GM12892 (cell line): Measurements from ENCODE around the gene MRGPRD.
"Not testable (repeated sequence)": the region's sequence is repeated elsewhere in the genome, so short reads cannot be mapped to it uniquely, and the experiment has no call there.

Experiments used
- DNase-seq: peaks from one replicate; pipeline ENCODE4 v3.0.0; 2011; ENCODE audit not compliant: insufficient read length
- FAIRE-seq: peaks from 2 replicates; lab custom pipeline; 2011; peaks lifted over from hg19 to GRCh38; lab: Jason Lieb, UNC
- POLR2A ChIP-seq: IDR thresholded peaks from 2 replicates; pipeline ENCODE4 v1.6.1; 2011; ENCODE audit warnings: low read depth, low read length, control low read depth
- POLR2AphosphoS5 ChIP-seq: IDR thresholded peaks from 2 replicates; pipeline ENCODE4 v1.6.1; 2011; ENCODE audit warnings: low read depth, low read length, control low read depth
- TAF1 ChIP-seq: IDR thresholded peaks from 2 replicates; pipeline ENCODE4 v1.6.1; 2011; ENCODE audit warnings: low read depth, mild to moderate bottlenecking, control low read depth, low read length, borderline replicate concordance

The MRGPRD gene

DNA sequence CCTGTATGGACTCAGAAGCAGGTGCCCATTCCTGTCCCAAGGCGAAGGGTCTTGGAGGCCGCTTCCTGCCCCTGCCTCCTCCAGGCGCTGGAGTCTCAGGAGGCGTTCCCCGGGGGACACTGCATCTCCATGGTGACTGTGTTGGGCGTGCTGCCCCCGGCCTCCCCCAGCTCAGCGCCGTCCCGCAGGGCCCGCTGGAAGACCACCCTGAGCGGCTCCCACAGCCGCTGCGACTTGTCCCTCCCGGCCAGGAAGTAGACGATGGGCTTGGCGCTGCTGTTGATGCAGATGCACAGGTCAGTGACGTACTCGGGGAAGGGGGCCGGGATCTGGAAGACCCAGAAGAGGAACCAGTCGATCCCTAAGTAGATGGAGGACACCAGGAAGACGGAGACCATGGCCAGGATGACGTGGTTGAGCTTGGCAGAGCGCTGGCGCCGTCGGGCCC lies 24.4 kb upstream of the MRGPRD start:
- DNase-seq (no peak), FAIRE-seq (no peak)

DNA sequence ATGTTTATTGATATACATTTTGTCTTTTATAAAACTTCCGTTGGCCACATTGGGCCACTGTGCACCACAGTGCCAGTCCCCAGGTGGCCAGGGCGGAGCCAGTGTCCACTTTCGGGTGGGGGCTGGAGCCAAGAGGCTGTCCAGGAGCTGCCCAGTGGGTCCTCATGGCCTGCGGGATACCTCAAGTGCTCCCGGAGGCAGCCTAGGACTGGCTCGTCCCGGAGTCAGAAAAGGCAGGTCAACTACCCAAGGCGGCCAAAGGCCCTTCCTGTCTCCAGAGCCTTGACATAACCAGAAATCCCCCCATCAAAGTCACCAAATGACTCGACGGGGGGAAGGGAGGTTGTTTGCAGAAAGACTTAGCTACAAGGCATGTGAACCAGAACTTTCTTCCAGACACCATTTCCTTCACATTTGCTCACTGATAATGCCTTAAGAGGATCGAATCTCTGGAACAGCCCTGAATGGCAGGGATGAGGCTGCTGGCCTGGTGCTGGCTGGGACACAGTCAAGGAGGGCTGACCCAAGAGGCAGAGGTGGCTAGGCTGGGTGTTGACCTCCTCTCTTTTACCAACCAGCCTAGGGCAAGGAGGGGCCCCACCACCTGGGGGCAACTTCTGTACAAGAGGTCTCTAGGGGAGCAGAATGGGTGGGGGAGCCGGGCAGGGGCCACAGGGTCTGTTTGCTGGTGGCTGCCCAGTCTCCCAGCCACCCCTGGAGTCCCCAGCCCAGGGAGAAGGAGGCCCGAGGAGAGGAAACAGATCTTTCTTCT lies 23.8 kb upstream of the MRGPRD start:
- TF ChIP-seq TAF1: no peak
- DNase-seq (peak; percentile 29), FAIRE-seq (no peak)

More for the DNA sequence above, 24.4 kb upstream of the MRGPRD start:
- no peak for TF ChIP-seq POLR2A
- no peak for TF ChIP-seq TAF1
- no peak for TF ChIP-seq POLR2AphosphoS5

GRCh38 chr11:69003866-69004367 lies 23.1 kb upstream of the MRGPRD start:
- no peak for FAIRE-seq
- DNase-seq: peak; percentile 11
- TF ChIP-seq POLR2A: no peak
- no peak for TF ChIP-seq TAF1
- no peak for TF ChIP-seq POLR2AphosphoS5

DNA sequence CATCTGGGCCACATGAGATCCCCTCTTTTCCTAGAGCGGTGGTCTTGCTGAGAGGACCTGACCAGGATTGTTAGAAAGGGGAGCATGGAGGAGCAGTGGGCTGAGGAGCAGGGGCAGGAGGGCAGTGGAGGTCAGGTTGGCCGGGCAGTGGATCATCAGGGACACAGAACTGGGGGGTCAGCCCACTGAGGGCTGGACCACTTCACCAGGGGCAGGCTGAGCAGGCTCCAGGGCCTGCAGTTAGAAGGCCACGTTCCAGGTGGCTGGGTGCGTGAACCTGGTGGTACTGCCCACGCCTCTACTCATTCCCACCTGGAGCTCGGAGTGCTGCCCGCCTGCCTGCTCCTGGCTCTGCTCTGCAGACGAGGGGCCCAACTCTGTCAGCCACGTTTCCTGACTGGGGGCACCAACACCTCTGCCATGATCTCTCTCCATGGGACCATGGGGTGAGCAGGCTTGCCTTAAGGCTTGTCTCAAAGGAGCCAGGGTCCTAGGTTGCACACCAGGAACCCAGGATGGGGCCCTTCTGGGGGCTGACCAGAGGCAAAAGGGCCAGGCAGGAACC lies 22.6 kb upstream of the MRGPRD start:
- no peak for FAIRE-seq
- peak; percentile 18 for DNase-seq

DNA sequence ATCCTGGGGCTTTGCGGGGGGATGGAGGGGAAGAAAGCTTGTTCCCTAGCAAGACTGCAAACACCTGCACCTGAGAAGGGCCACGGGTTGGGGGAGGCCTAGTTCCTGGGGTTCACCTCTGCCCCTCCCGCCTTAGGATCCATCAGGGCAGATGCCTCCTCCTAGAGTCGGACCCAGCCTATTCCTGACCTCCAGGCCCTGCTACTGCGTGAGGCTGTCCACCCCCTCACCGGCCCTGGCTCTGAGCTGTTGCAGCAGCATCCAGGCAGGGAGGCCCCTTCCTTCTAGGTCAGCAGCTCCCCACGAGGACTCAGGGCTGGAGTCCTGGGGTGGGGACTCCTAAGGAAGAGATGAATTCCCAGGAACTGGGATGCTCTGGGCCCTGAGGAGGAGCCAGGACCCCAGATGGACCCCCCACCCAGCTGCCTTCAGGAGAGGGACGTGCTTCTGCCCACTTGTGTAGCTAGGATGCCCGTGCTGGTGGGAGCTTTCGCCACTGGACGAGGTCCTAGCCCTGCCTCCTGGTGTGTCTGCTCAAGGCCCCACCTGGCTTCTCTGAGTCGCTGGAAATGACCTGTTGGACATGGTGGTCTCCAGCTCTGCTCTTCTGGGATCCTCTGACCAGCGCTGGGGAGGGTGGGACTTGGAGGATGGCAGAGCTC lies 21.9 kb upstream of the MRGPRD start:
- no peak for FAIRE-seq
- peak; percentile 1 for DNase-seq
- TF ChIP-seq POLR2A (no peak), TAF1 (no peak), POLR2AphosphoS5 (no peak)

More for the DNA sequence above, 22.6 kb upstream of the MRGPRD start:
- no peak for TF ChIP-seq POLR2AphosphoS5
- TF ChIP-seq TAF1: no peak
- no peak for TF ChIP-seq POLR2A

DNA sequence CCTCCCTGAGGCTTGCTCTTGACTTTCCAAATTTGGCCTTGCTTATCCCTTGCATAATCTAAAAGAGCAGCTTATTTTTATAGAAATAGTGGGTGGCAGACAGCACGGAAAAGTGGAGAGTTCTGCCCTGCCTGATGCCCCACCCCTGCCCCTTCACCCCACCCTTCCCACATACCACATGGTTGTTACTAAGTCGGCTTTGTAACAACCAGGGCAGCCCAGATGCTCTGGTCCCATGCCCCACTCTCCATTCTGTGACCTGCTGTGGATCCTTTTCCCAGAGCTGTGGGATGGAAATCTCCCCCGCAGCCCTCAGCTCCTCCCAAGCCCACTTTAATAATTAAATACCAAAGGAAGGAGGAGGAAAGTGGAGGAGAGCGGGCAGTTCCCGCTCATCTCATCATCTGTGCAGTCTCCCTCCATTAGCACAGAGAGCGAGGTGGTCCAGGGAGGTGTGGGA lies 21.4 kb upstream of the MRGPRD start:
- FAIRE-seq: no peak
- TF ChIP-seq POLR2AphosphoS5: no peak
- TF ChIP-seq POLR2A: no peak
- TF ChIP-seq TAF1: no peak
- DNase-seq: peak; percentile 2

DNA sequence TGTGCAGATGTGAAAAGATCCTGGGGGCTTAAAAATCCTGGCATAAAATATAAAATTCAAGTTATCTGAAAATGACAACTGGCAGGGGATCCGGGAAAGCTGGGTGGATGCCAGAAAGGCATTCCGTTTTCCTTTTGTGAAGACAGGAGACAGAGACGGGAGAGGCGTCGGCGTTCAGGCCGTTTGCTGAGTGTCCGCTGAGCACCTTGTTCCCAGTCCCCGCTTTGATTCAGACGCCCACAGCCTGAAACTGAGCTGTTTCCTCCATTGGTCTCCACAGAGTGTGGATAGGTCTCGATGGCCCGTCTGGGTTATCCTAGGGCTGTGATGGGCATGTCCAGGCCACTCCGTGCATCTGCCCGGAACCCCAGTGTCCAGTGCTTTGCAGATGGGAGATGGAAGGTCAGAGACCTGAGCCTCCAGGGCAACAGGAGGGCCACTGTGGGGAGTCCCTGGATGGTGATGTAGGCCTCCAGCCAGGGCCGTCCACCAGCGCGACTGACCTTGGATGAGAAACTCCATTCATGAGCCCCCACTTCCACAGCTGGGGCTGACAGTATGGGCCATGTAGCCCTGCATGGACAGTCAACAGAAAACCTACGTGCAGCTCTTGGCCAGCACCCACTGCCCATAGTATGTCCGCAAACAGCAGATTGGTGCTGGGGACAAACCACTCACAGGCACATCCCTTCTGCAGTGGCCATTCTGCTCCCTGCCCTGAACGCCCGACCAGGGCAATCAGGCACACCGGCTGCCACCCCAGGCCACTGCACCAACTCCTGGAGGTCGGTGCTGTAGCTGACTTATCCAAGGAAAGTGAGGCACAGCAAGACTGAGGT lies 20.7 kb upstream of the MRGPRD start:
- no peak for TF ChIP-seq POLR2AphosphoS5
- TF ChIP-seq TAF1: no peak
- TF ChIP-seq POLR2A: no peak
- FAIRE-seq (no peak), DNase-seq (peak; percentile 2)

DNA sequence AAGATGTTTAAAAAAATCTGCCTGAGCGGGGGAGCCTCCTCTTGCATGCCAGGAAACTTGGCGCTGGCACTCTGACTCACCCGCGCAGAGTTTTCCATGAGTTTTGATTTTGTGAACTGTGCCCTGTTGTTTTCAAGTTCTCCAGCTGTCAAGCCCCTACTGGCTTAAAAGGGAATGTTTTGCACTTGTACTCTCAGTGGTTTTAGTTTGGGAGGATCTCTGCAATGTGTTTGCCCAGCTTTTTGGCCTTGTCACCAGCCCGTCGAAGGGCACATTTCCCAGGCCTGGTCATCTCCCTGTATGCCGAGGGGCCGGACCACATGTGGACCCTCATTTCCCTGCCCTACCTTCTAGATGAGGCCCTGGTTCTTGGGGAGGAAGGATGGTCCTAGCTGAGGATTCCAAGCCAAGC lies 20.1 kb upstream of the MRGPRD start:
- FAIRE-seq: no peak
- TF ChIP-seq POLR2AphosphoS5: no peak
- no peak for TF ChIP-seq TAF1
- TF ChIP-seq POLR2A: no peak
- DNase-seq: peak; percentile 0

GRCh38 chr11:69000391-69000790 lies 19.6 kb upstream of the MRGPRD start:
- TF ChIP-seq POLR2AphosphoS5: no peak
- no peak for TF ChIP-seq POLR2A
- TF ChIP-seq TAF1: no peak
- no peak for FAIRE-seq
- DNase-seq: peak; percentile 2

- not testable (repeated sequence) for FAIRE-seq, DNase-seq
Observed at GRCh38 chr11:68999748-69000355, 19.1 kb upstream of the MRGPRD start.

GRCh38 chr11:68999093-68999747 lies 18.4 kb upstream of the MRGPRD start:
- FAIRE-seq (no peak), DNase-seq (no peak)
- TF ChIP-seq TAF1 (no peak), POLR2A (no peak), POLR2AphosphoS5 (no peak)
